ENCODE data around the gene ZNF280A.

ZNF280A gene

DNA sequence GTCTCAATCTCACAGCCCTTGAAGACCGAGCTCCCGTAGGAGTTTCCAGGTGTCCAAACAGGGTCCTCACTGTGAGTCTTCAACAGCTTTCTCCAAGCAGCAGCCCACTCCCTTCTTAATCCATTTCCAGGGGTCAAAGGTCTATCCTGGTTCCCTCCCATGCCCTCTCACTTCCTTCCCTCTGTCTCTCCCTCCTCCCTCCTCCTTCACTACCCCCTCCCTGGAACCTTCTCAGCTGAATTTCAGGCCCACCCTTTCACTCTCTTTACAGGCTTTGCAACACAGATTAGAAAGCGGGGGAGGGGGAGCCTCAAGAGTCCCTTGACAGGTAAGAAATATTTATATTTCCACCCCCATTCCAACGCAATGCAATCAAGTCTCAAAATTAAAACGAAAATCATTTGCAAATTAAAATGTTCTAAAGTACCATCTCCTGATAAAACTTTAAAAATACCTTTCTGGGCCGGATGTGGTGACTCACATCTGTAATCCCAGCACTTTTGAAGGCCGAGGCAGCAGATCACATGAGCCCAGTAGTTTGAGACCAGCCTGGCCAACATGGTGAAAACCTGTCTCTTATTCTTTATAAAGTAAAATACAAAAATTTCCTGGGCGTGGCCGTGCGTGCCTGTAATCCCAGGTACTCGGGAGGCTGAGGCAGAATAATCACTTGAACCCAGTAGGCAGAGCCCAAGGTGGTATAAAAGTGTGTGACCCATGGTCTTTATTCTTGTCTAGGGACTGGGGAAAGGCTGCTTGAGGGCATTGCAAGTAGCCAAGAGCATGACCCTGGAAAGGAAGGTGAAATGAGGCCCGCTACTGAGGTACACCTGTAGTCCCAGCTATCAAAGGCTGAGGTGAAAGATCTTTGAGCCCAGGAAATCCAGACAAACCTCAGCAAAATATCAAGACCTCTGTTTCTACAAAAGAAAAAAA lies 865 bp upstream of the ZNF280A start (continued):
- TF ChIP-seq, protein P1, sequence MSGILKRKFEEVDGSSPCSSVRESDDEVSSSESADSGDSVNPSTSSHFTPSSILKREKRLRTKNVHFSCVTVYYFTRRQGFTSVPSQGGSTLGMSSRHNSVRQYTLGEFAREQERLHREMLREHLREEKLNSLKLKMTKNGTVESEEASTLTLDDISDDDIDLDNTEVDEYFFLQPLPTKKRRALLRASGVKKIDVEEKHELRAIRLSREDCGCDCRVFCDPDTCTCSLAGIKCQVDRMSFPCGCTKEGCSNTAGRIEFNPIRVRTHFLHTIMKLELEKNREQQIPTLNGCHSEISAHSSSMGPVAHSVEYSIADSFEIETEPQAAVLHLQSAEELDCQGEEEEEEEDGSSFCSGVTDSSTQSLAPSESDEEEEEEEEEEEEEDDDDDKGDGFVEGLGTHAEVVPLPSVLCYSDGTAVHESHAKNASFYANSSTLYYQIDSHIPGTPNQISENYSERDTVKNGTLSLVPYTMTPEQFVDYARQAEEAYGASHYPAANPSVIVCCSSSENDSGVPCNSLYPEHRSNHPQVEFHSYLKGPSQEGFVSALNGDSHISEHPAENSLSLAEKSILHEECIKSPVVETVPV (CRISPR knock-in tag; IDR thresholded peaks at IDR 0.05), result no peak

DNA sequence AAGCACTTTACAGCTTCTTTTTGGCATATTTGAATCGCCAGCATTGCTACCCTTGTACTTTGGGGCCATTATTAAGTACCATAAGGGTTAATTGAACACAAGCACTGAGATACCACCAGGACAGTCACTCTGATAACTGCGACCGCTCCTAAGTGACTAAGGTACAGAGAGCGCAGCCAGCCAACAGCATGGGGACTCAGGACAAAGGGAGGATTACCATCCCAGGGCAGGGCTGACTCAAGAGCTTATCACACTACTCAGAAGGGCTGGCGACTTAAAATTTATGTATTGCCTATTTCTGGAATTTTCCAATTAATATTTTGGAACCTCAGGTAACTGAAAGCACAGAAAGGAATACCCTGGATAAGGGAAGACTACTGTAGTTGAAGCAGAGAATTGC lies 479 bp downstream of the ZNF280A start:
- no peak for TF ChIP-seq BACH2 (CRISPR knock-in tag; IDR thresholded peaks at IDR 0.05; ENCODE audit: borderline replicate concordance)
- ATAC-seq, result no peak

DNA sequence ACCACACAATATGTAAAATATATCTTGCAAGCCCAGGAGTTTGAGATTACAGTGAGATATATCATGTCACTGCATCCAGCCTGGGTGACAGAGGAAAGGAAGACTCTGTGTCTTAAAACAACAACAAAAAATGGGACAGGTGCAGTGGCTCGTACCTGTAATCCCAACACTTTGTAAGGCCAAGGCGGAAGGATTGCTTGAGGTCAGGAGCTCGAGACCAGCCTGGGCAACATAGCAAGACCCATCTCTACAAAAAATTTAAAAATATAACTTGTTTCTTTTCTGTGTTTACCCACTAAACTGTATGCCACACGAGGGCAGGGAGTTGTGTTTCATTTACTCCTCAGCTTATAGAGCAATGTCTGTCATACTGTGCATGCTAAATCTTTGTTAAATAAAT lies 3.1 kb downstream of the ZNF280A start:
- TF ChIP-seq, protein P2, sequence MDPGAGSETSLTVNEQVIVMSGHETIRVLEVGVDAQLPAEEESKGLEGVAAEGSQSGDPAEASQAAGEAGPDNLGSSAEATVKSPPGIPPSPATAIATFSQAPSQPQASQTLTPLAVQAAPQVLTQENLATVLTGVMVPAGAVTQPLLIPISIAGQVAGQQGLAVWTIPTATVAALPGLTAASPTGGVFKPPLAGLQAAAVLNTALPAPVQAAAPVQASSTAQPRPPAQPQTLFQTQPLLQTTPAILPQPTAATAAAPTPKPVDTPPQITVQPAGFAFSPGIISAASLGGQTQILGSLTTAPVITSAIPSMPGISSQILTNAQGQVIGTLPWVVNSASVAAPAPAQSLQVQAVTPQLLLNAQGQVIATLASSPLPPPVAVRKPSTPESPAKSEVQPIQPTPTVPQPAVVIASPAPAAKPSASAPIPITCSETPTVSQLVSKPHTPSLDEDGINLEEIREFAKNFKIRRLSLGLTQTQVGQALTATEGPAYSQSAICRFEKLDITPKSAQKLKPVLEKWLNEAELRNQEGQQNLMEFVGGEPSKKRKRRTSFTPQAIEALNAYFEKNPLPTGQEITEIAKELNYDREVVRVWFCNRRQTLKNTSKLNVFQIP (CRISPR knock-in tag; IDR thresholded peaks at IDR 0.05; ENCODE audit: borderline replicate concordance, low read depth), result no peak
- TF ChIP-seq GLIS3 (CRISPR knock-in tag; IDR thresholded peaks at IDR 0.05) (no peak), RARB (CRISPR knock-in tag; IDR thresholded peaks at IDR 0.05) (no peak), ESRRG (CRISPR knock-in tag; IDR thresholded peaks at IDR 0.05) (no peak), CSDC2 (CRISPR knock-in tag; IDR thresholded peaks at IDR 0.05) (no peak), OSR1 (CRISPR knock-in tag; IDR thresholded peaks at IDR 0.05) (no peak), ZFP30 (CRISPR knock-in tag; IDR thresholded peaks at IDR 0.05) (no peak), ZNF565 (CRISPR knock-in tag; conservative IDR thresholded peaks at IDR 0.05; ENCODE audit: low read depth) (no peak)
- TF ChIP-seq, protein P3, sequence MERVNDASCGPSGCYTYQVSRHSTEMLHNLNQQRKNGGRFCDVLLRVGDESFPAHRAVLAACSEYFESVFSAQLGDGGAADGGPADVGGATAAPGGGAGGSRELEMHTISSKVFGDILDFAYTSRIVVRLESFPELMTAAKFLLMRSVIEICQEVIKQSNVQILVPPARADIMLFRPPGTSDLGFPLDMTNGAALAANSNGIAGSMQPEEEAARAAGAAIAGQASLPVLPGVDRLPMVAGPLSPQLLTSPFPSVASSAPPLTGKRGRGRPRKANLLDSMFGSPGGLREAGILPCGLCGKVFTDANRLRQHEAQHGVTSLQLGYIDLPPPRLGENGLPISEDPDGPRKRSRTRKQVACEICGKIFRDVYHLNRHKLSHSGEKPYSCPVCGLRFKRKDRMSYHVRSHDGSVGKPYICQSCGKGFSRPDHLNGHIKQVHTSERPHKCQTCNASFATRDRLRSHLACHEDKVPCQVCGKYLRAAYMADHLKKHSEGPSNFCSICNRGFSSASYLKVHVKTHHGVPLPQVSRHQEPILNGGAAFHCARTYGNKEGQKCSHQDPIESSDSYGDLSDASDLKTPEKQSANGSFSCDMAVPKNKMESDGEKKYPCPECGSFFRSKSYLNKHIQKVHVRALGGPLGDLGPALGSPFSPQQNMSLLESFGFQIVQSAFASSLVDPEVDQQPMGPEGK (CRISPR knock-in tag; IDR thresholded peaks at IDR 0.05; ENCODE audit: borderline replicate concordance), result no peak
- ATAC-seq, result no peak

DNA sequence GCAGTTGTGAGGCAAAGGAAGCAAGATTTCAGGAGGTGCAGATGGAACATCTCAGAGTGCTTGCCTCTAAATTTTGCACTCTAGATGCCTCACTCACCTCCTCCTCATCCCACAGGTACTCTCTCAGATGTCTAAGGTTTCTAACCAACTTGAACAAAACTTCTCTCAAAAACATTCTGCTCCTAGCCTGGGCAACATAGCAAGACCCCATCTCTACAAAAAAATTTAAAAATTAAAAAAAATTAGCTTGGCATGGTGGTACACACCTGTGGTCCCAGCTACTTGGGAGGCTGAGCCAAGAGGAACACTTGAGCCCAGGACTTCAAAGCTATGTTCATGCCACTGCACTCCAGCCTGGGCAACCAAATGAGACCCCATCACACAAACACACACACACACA lies 4.2 kb downstream of the ZNF280A start:
- TF ChIP-seq ZNF8 (CRISPR knock-in tag; IDR thresholded peaks at IDR 0.05), result no peak
- no peak for TF ChIP-seq GLIS3 (CRISPR knock-in tag; IDR thresholded peaks at IDR 0.05)
- TF ChIP-seq CSDC2 (CRISPR knock-in tag; IDR thresholded peaks at IDR 0.05), result no peak
- TF ChIP-seq ZFP3 (CRISPR knock-in tag; IDR thresholded peaks at IDR 0.05), result no peak
- TF ChIP-seq, protein P4, sequence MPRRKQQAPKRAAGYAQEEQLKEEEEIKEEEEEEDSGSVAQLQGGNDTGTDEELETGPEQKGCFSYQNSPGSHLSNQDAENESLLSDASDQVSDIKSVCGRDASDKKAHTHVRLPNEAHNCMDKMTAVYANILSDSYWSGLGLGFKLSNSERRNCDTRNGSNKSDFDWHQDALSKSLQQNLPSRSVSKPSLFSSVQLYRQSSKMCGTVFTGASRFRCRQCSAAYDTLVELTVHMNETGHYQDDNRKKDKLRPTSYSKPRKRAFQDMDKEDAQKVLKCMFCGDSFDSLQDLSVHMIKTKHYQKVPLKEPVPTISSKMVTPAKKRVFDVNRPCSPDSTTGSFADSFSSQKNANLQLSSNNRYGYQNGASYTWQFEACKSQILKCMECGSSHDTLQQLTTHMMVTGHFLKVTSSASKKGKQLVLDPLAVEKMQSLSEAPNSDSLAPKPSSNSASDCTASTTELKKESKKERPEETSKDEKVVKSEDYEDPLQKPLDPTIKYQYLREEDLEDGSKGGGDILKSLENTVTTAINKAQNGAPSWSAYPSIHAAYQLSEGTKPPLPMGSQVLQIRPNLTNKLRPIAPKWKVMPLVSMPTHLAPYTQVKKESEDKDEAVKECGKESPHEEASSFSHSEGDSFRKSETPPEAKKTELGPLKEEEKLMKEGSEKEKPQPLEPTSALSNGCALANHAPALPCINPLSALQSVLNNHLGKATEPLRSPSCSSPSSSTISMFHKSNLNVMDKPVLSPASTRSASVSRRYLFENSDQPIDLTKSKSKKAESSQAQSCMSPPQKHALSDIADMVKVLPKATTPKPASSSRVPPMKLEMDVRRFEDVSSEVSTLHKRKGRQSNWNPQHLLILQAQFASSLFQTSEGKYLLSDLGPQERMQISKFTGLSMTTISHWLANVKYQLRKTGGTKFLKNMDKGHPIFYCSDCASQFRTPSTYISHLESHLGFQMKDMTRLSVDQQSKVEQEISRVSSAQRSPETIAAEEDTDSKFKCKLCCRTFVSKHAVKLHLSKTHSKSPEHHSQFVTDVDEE (CRISPR knock-in tag; IDR thresholded peaks at IDR 0.05), result no peak
- no peak for TF ChIP-seq PPARA (CRISPR knock-in tag; IDR thresholded peaks at IDR 0.05; ENCODE audit: borderline replicate concordance)
- TF ChIP-seq, protein P3 (CRISPR knock-in tag; IDR thresholded peaks at IDR 0.05; ENCODE audit: borderline replicate concordance), result no peak
- TF ChIP-seq SNAI2 (CRISPR knock-in tag; IDR thresholded peaks at IDR 0.05), result no peak
- TF ChIP-seq, protein P1 (CRISPR knock-in tag; IDR thresholded peaks at IDR 0.05), result no peak
- no peak for TF ChIP-seq TOX (CRISPR knock-in tag; IDR thresholded peaks at IDR 0.05; ENCODE audit: borderline replicate concordance)
- TF ChIP-seq ARNTL (CRISPR knock-in tag; IDR thresholded peaks at IDR 0.05; ENCODE audit: borderline replicate concordance, low read depth), result no peak
- TF ChIP-seq ZC3H10 (CRISPR knock-in tag; IDR thresholded peaks at IDR 0.05), result no peak
- no peak for TF ChIP-seq BACH2 (CRISPR knock-in tag; IDR thresholded peaks at IDR 0.05; ENCODE audit: borderline replicate concordance)
- no peak for TF ChIP-seq RARB (CRISPR knock-in tag; IDR thresholded peaks at IDR 0.05)
- TF ChIP-seq, protein P2 (CRISPR knock-in tag; IDR thresholded peaks at IDR 0.05; ENCODE audit: borderline replicate concordance, low read depth), result no peak
- no peak for TF ChIP-seq ZNF565 (CRISPR knock-in tag; conservative IDR thresholded peaks at IDR 0.05; ENCODE audit: low read depth)
- TF ChIP-seq ZFP30 (CRISPR knock-in tag; IDR thresholded peaks at IDR 0.05), result no peak
- TF ChIP-seq TCF4 (CRISPR knock-in tag; IDR thresholded peaks at IDR 0.05; ENCODE audit: borderline replicate concordance), result no peak
- TF ChIP-seq ISL1 (CRISPR knock-in tag; IDR thresholded peaks at IDR 0.05), result no peak
- no peak for TF ChIP-seq ESRRG (CRISPR knock-in tag; IDR thresholded peaks at IDR 0.05)
- no peak for ATAC-seq

Data from SK-N-SH treated with all-trans-retinoic acid at 6 μM for 48 hours (cell line).